Measurements from ENCODE around the gene GFOD1.

- no peak for TF ChIP-seq EP300 (IDR thresholded peaks at IDR 0.05; ENCODE audit: borderline replicate concordance)
- TF ChIP-seq REST (IDR thresholded peaks at IDR 0.05; ENCODE audit: low read depth), result no peak
- TF ChIP-seq YY1 (IDR thresholded peaks at IDR 0.05; ENCODE audit: low read depth), result no peak
- no peak for TF ChIP-seq MAX (IDR thresholded peaks at IDR 0.05)
- TF ChIP-seq FOXM1 (IDR thresholded peaks at IDR 0.05; ENCODE audit: borderline replicate concordance, low read depth), result no peak
- no peak for TF ChIP-seq CREB1 (IDR thresholded peaks at IDR 0.05; ENCODE audit: low read depth)
- no peak for TF ChIP-seq RAD21 (IDR thresholded peaks at IDR 0.05; ENCODE audit: low read depth)
- no peak for TF ChIP-seq NFIC (IDR thresholded peaks at IDR 0.05)
- no peak for TF ChIP-seq TCF12 (IDR thresholded peaks at IDR 0.05; ENCODE audit: low read depth)
Observed at GRCh38 chr6:13500264-13500663, 12.9 kb upstream of the GFOD1 start.
